ENCODE results near the gene HLA-DPA1.
"Not testable (repeated sequence)": the region's sequence is repeated elsewhere in the genome, so short reads cannot be mapped to it uniquely, and the experiment has no call there.

Gene HLA-DPA1

DNA sequence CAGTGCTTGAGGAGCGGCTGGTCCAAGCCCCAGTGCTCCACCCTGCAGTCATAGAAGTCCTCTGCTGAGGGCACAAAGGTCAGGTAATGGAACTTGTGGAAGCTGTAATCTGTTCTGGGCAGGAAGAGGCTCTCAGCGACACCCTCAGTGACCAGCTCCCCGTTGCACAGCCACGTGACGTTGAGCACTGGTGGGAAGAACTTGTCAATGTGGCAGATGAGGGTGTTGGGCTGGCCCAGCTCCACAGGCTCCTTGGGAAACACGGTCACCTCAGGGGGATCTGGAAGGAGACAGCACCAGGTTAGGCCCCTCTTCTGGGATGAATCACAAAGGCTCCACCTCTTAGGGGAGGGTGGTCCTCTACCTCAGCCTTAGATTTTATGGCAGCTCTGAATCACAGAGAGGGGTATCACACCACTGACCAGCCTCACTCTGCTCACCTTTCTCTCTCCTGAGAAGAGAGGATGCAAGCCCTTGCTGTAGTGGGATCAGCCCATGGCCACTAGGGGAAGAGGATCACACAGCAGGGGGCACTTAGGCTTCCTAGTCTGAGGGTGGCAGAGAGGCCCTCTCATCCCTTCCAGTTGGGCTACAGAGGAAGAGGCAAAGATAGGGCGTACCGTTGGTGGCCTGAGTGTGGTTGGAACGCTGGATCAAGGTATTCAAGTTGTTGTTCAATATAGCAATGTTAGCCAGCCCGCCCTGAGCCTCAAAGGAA is 4.3 kb downstream of the HLA-DPA1 start:
- DNase-seq (ENCODE audit: low read depth): no peak
- TF ChIP-seq, protein P1, sequence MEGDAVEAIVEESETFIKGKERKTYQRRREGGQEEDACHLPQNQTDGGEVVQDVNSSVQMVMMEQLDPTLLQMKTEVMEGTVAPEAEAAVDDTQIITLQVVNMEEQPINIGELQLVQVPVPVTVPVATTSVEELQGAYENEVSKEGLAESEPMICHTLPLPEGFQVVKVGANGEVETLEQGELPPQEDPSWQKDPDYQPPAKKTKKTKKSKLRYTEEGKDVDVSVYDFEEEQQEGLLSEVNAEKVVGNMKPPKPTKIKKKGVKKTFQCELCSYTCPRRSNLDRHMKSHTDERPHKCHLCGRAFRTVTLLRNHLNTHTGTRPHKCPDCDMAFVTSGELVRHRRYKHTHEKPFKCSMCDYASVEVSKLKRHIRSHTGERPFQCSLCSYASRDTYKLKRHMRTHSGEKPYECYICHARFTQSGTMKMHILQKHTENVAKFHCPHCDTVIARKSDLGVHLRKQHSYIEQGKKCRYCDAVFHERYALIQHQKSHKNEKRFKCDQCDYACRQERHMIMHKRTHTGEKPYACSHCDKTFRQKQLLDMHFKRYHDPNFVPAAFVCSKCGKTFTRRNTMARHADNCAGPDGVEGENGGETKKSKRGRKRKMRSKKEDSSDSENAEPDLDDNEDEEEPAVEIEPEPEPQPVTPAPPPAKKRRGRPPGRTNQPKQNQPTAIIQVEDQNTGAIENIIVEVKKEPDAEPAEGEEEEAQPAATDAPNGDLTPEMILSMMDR (IDR thresholded peaks at IDR 0.05; ENCODE audit: control insufficient read depth, extremely low read depth, insufficient read depth): no peak
- no peak overlapping the region for H3K4me3 ChIP-seq (ENCODE audit: low read depth, low read length)

DNA sequence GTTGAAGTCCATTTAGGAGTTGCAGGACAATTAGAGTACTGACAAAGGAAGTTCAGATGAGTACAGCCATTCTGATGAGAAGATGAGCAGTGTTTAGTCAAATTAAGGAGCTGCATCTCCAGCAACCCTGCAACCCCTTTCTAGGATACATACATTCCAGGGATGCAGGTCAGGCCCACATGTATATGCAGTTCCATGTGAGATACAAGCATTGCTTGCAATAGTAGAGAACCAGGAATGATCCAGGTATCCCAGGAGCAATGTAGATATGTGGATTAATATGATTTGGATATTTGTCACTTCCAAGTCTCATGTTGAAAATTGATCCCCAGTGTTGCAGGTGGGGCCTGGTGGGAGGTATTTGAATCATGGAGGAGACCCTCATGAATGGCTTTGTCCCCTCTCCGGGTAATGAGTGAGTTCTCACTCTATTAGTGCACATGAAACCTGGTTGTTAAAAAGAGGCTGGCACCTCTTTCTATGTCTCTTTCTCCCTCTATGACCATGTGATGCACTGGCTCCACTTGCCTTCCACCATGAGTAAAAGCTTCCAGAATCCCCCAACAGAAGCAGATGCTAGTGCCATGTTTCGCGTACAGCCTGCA is 6.4 kb downstream of the HLA-DPA1 start:
- DNase-seq (ENCODE audit: low read depth): no peak
- TF ChIP-seq, protein P1 (IDR thresholded peaks at IDR 0.05; ENCODE audit: control insufficient read depth, extremely low read depth, insufficient read depth): no peak
- H3K4me3 ChIP-seq (ENCODE audit: low read depth, low read length): no peak overlapping the region

DNA sequence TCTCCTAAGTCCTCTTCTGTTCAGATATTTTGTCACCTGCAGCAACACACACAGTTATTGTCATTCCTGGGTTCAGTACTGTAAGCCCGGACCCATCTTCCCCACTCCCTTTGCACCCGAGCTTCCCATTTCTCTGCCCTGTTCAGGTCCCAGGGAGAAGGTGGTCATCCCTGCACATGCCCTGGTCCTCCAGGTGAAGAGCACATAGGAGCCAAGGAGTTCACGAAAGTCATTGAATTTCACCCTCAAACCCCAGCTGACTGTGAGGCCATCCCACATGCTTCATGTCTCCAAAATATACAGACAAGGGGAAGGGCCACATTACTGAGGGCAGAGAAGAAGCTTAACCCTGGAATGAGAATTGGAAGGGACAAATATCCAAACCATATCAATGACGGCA is 8.1 kb downstream of the HLA-DPA1 start:
- no peak overlapping the region for H3K4me3 ChIP-seq (ENCODE audit: low read depth, low read length)
- TF ChIP-seq, protein P1 (IDR thresholded peaks at IDR 0.05; ENCODE audit: control insufficient read depth, extremely low read depth, insufficient read depth): no peak
- no peak for DNase-seq (ENCODE audit: low read depth)

DNA sequence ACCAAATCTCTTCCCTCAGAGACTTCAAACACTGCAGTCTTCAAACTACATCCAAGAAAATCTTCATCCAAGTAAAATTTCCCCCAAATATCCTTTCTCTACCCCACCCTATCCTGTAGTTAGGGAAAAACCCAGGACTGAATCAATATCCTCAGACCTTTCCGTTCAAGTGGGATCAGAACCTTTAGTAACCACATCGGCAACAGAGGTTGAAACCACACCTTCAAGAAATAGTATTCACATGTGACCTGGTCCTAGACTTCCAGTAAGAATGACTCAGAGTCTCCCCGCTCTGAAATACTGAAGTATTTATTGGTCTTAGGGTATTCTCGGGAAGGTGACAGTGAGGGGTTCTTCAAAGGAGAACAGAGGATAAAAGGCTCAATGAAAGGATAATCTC is 8.7 kb downstream of the HLA-DPA1 start:
- no peak overlapping the region for H3K4me3 ChIP-seq (ENCODE audit: low read depth, low read length)
- DNase-seq (ENCODE audit: low read depth): no peak
- TF ChIP-seq, protein P1 (IDR thresholded peaks at IDR 0.05; ENCODE audit: control insufficient read depth, extremely low read depth, insufficient read depth): no peak

DNA sequence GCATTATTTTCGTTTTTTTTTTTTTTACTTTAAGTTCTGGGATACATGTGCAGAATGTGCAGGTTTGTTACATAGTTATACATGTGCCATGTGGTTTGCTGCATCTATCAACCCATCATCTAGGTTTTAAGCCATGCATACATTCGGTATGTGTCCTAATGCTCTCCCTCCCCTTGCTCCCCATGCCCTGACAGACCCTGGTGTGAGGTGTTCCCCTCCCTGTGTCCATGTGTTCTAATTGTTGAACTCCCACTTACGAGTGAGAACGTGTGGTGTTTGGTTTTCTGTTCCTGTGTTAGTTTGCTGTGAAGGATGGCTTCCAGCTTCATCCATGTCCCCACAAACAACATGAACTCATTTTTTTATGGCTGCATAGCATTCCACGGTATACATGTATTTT is 10.0 kb downstream of the HLA-DPA1 start:
- not testable (repeated sequence) for DNase-seq (ENCODE audit: low read depth); H3K4me3 ChIP-seq (ENCODE audit: low read depth, low read length)

DNA sequence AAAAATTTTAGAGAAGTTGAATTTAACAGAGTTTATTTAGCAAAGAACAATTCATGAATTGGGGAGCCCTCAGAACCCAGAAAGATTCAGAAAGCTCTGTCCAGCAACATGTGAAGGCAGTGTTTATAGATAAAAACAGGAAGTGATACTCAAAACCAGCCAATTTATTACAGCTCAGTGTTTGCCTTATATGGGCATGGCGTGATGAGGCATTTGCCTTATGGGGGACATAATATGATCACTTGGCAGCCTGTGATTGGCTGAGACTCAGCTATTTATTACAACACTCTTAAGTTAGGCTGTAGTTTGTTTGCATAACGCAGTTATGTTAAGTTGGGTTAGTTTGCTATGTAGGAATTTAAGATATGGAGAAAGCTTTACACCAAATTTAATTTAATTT is 11.5 kb downstream of the HLA-DPA1 start:
- DNase-seq (ENCODE audit: low read depth): no peak
- H3K4me3 ChIP-seq (ENCODE audit: low read depth, low read length): no peak overlapping the region
- TF ChIP-seq, protein P1 (IDR thresholded peaks at IDR 0.05; ENCODE audit: control insufficient read depth, extremely low read depth, insufficient read depth): no peak

DNA sequence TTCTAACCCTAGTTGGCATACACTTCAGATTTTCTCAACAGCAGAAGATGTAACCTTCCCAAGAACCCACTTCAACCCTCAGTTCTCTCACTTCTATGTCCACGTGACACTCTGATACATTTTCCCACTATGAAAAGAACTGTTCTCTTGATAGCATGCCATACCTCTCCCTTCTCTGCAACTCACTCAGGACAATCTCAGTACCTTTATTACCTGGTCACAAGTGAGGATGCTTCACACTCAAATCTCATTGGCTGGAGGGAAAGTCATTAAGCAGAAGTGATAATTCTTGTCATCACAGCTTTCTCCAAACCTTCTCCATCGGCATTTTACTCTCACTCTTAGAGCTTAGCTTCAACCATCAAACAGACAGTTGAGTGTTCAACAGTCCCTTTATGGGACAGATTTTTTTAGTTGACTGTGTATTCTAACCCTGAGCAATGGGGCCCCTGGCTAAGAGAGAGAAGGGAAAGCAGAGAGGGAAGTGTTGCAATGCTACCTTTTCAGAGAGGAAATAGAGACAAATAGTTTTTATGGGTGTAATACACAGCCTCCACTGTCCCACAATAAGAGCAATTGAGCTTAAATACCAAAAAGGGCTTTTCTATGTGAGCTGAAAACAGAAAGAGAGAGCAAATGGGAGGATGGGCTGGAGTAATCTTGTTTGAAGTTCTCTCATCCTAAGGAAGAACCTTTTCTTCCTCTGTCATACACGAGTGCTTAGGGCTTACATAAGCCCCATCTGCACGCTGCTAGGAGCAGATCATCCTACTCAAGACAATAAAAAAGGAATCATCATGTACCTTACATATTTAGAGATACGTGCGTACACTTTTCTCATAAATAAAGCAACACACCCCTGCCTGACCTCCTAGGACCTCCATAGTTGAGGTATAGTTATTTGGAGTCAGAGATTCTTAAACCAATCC is 16.0 kb downstream of the HLA-DPA1 start:
- TF ChIP-seq, protein P1 (IDR thresholded peaks at IDR 0.05; ENCODE audit: control insufficient read depth, extremely low read depth, insufficient read depth): no peak
- H3K4me3 ChIP-seq (ENCODE audit: low read depth, low read length): no peak overlapping the region

More for the DNA sequence above, 16.0 kb downstream of the HLA-DPA1 start:
- no peak for DNase-seq (ENCODE audit: low read depth)
